Activated T-cell treated with anti-CD3 and anti-CD28 coated beads for 24 hours (primary cell): ENCODE measurements around the gene HAP1.
"Not testable (repeated sequence)": the region's sequence is repeated elsewhere in the genome, so short reads cannot be mapped to it uniquely, and the experiment has no call there.

ENCODE experiments used
- DNase-seq: peaks from one replicate; pipeline ENCODE4 v3.0.0-alpha.2; 2020; ENCODE audit warnings: low read depth

HAP1 gene

GRCh38 chr17:41689497-41690299 is 44.7 kb downstream of the HAP1 start:
- peak; percentile 48 for DNase-seq

- peak; percentile 100 for DNase-seq
Measured at GRCh38 chr17:41688641-41689496, 45.6 kb downstream of the HAP1 start, which contains the start of gene EIF1. EIF1 (plus strand) TSS chr17:41688885; CDS start chr17:41689039, 154 bp downstream.

- no peak for DNase-seq
Measured at GRCh38 chr17:41687828-41688640, 46.4 kb downstream of the HAP1 start.

GRCh38 chr17:41686281-41686680 is 48.2 kb downstream of the HAP1 start:
- no peak for DNase-seq

GRCh38 chr17:41685753-41686152 is 48.7 kb downstream of the HAP1 start:
- DNase-seq = not testable (repeated sequence)

- DNase-seq = no peak
Measured at GRCh38 chr17:41684035-41684434, 50.4 kb downstream of the HAP1 start.

GRCh38 chr17:41683441-41684007 is 50.9 kb downstream of the HAP1 start:
- DNase-seq = no peak

GRCh38 chr17:41682631-41683030 is 51.8 kb downstream of the HAP1 start:
- no peak for DNase-seq

- DNase-seq = no peak
Measured at GRCh38 chr17:41681776-41682175, 52.7 kb downstream of the HAP1 start.

GRCh38 chr17:41680426-41681040 is 53.9 kb downstream of the HAP1 start:
- DNase-seq = no peak

GRCh38 chr17:41679740-41680425 is 54.6 kb downstream of the HAP1 start:
- DNase-seq = no peak

- peak; percentile 55 for DNase-seq
Measured at GRCh38 chr17:41678907-41679739, 55.3 kb downstream of the HAP1 start.

- DNase-seq = no peak
Measured at GRCh38 chr17:41678411-41678906, 56.0 kb downstream of the HAP1 start.

- DNase-seq = no peak
Measured at GRCh38 chr17:41676058-41676419, 58.4 kb downstream of the HAP1 start.

GRCh38 chr17:41675157-41676057 is 59.0 kb downstream of the HAP1 start:
- not testable (repeated sequence) for DNase-seq
